Measurements from ENCODE around the gene WDR20. TPM values are rescaled to one million over a fixed set of nuclear protein-coding genes. Genes with fewer than 3 reads are reported as not detected.
A peak's percentile ranks its signal among the peaks of the same experiment; 100 is the strongest.
"Not testable (repeated sequence)": the region's sequence is repeated elsewhere in the genome, so short reads cannot be mapped to it uniquely, and the experiment has no call there.

WDR20 gene
- total RNA-seq, 2 experiments from 2014 or later = 40.1 to 41.2 TPM

- ChIA-PET POLR2A (no interaction called here), CTCF (interaction anchor here (0.7 kb wide), 1 partner anchor 33 kb away, joined by 3 read pairs; no protein-coding TSS in a partner anchor)
- H3K27ac Mint-ChIP-seq = no peak overlapping the region
- no peak for TF ChIP-seq CTCF (IDR thresholded peaks at IDR 0.05)
- H3K9me3 Mint-ChIP-seq = no peaks in the 10 kb centered on the region
- no peak overlapping the region for H3K4me3 ChIP-seq (ENCODE audit: low read length)
- H3K36me3 Mint-ChIP-seq (ENCODE audit: low read depth) = peaks cover 72% of the 10 kb centered on the region
- H3K27me3 Mint-ChIP-seq = no peaks in the 10 kb centered on the region
- peaks cover 76% of the 10 kb centered on the region for H3K4me1 Mint-ChIP-seq (ENCODE audit: low read depth)
- peaks cover 29% of the 10 kb centered on the region for H3K36me3 ChIP-seq (ENCODE audit: insufficient read depth, low read length)
- peaks cover 17% of the 10 kb centered on the region for H3K4me1 ChIP-seq (ENCODE audit: insufficient read depth, low read length)
- no peak overlapping the region for H3K27ac ChIP-seq (ENCODE audit: low read depth in 1 of 2, low read length in 2 of 2)
- H3K4me3 Mint-ChIP-seq = no peak overlapping the region
- H3K27me3 ChIP-seq (ENCODE audit: control insufficient read depth in 1 of 2, insufficient read depth in 2 of 2, low read length in 2 of 2) = no peaks in the 10 kb centered on the region
- ATAC-seq (ENCODE audit: poor library complexity) (no peak), DNase-seq (no peak)
- no peaks in the 10 kb centered on the region for H3K9me3 ChIP-seq (ENCODE audit: control insufficient read depth in 1 of 2, insufficient read depth in 1 of 2, low read length in 2 of 2)
- intact Hi-C loops (cut with DNase I, micrococcal nuclease) = no loop called here
Measured at GRCh38 chr14:102150744-102151143, 11.0 kb downstream of the WDR20 start.

- H3K27ac Mint-ChIP-seq; CTCF ChIA-PET; DNase-seq; ATAC-seq (ENCODE audit: poor library complexity); H3K4me3 Mint-ChIP-seq; POLR2A ChIA-PET; H3K27me3 ChIP-seq (ENCODE audit: control insufficient read depth in 1 of 2, insufficient read depth in 2 of 2, low read length in 2 of 2); H3K4me3 ChIP-seq (ENCODE audit: low read length); intact Hi-C loops (cut with DNase I, micrococcal nuclease); H3K27me3 Mint-ChIP-seq; H3K9me3 Mint-ChIP-seq; H3K27ac ChIP-seq (ENCODE audit: low read depth in 1 of 2, low read length in 2 of 2); H3K9me3 ChIP-seq (ENCODE audit: control insufficient read depth in 1 of 2, insufficient read depth in 1 of 2, low read length in 2 of 2): not testable (repeated sequence)
- peaks cover 67% of the 10 kb centered on the region for H3K36me3 Mint-ChIP-seq (ENCODE audit: low read depth)
- Histone ChIP-seq H3K36me3 (ENCODE audit: insufficient read depth, low read length) (peaks cover 29% of the 10 kb centered on the region), H3K4me1 (ENCODE audit: insufficient read depth, low read length) (peaks cover 17% of the 10 kb centered on the region)
- H3K4me1 Mint-ChIP-seq (ENCODE audit: low read depth) = peaks cover 69% of the 10 kb centered on the region
Measured at GRCh38 chr14:102151411-102151810, 11.7 kb downstream of the WDR20 start.

- no peaks in the 10 kb centered on the region for H3K27me3 Mint-ChIP-seq
- POLR2A ChIA-PET = no interaction called here
- peaks cover 30% of the 10 kb centered on the region for H3K36me3 ChIP-seq (ENCODE audit: insufficient read depth, low read length)
- H3K9me3 Mint-ChIP-seq = no peaks in the 10 kb centered on the region
- H3K27me3 ChIP-seq (ENCODE audit: control insufficient read depth in 1 of 2, insufficient read depth in 2 of 2, low read length in 2 of 2) = no peaks in the 10 kb centered on the region
- peaks cover 61% of the 10 kb centered on the region for H3K36me3 Mint-ChIP-seq (ENCODE audit: low read depth)
- H3K4me3 ChIP-seq (ENCODE audit: low read length) = no peak overlapping the region
- peaks cover 10% of the 10 kb centered on the region for H3K4me1 ChIP-seq (ENCODE audit: insufficient read depth, low read length)
- peak overlapping the region; percentile 26 for H3K27ac Mint-ChIP-seq
- H3K4me1 Mint-ChIP-seq (ENCODE audit: low read depth) = peaks cover 69% of the 10 kb centered on the region
- DNase-seq (no peak), ATAC-seq (ENCODE audit: poor library complexity) (no peak)
- TF ChIP-seq CTCF (IDR thresholded peaks at IDR 0.05) = no peak
- CTCF ChIA-PET = no interaction called here
- H3K9me3 ChIP-seq (ENCODE audit: control insufficient read depth in 1 of 2, insufficient read depth in 1 of 2, low read length in 2 of 2) = no peaks in the 10 kb centered on the region
- no peak overlapping the region for H3K27ac ChIP-seq (ENCODE audit: low read depth in 1 of 2, low read length in 2 of 2)
- intact Hi-C loops (cut with DNase I, micrococcal nuclease) = no loop called here
- H3K4me3 Mint-ChIP-seq = no peak overlapping the region
Measured at GRCh38 chr14:102154121-102154520, 14.4 kb downstream of the WDR20 start.

- Histone ChIP-seq H3K4me1 (ENCODE audit: insufficient read depth, low read length) (peaks cover 10% of the 10 kb centered on the region), H3K27ac (ENCODE audit: low read depth in 1 of 2, low read length in 2 of 2) (no peak overlapping the region), H3K36me3 (ENCODE audit: insufficient read depth, low read length) (peaks cover 26% of the 10 kb centered on the region), H3K27me3 (ENCODE audit: control insufficient read depth in 1 of 2, insufficient read depth in 2 of 2, low read length in 2 of 2) (no peaks in the 10 kb centered on the region), H3K4me3 (ENCODE audit: low read length) (no peak overlapping the region), H3K9me3 (ENCODE audit: control insufficient read depth in 1 of 2, insufficient read depth in 1 of 2, low read length in 2 of 2) (no peaks in the 10 kb centered on the region)
- ChIA-PET CTCF (no interaction called here), POLR2A (no interaction called here)
- H3K27me3 Mint-ChIP-seq = no peaks in the 10 kb centered on the region
- H3K9me3 Mint-ChIP-seq = no peaks in the 10 kb centered on the region
- DNase-seq (no peak), ATAC-seq (ENCODE audit: poor library complexity) (no peak)
- peaks cover 58% of the 10 kb centered on the region for H3K36me3 Mint-ChIP-seq (ENCODE audit: low read depth)
- no peak overlapping the region for H3K4me3 Mint-ChIP-seq
- no peak for TF ChIP-seq CTCF (IDR thresholded peaks at IDR 0.05)
- peaks cover 67% of the 10 kb centered on the region for H3K4me1 Mint-ChIP-seq (ENCODE audit: low read depth)
- intact Hi-C loops (cut with DNase I, micrococcal nuclease) = no loop called here
- H3K27ac Mint-ChIP-seq = no peak overlapping the region
Measured at GRCh38 chr14:102154821-102155549, 15.3 kb downstream of the WDR20 start.

Measured in CD4-positive, alpha-beta T cell (primary cell).